GM12864 (cell line): Measurements from ENCODE around the gene TWIST2.

Source experiments
- DNase-seq: peaks from one replicate; pipeline ENCODE4 v3.0.0-alpha.2; 2011; ENCODE audit warnings: low read depth
- H3K4me3 ChIP-seq: 2 replicates; pipeline ENCODE4 v1.5.1; 2011; ENCODE audit warnings: mild to moderate bottlenecking, low read depth, low read length, control low read depth
- TF ChIP-seq, protein P1 (sequence below): IDR thresholded peaks from 2 replicates; pipeline ENCODE4 v1.5.1; 2011; ENCODE audit warnings: low read depth, mild to moderate bottlenecking, moderate library complexity, low read length, control low read depth, inconsistent platforms; ENCODE audit errors: missing control alignments

TWIST2 gene

DNA sequence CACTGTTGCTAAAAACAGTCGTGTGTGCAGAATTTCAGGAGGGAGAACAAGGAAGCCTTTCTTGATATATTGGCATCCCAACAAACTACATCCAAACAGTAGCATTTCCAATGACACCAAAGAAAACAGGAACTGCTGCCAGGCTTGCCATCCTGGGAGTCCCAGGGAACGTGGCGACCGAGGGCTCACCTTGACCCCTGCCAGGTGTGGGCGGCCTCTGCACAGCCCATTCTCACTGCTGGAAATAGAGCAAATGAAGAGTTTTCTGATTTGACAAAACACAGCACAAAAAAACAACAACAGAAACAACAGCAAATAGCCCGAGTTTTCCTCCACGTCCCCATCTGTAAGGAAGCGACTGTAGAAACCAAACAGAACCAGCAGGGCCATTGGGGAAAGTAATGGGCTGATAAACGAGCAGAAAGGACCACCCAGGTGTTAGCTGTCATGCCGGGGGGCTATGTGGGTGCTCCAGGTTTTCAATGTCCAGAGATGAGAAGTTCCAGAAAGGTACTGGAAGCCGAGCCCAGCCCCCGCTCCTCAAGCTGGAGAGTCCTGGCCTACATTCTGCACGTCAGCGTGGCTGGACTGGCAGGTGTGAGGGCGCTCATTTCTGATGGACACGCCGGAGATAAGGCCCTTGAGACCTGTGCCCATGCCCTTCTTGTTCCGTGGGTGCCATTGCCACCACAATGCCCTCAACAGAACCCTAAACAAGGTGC lies 80.8 kb downstream of the TWIST2 start:
- no peak for DNase-seq
- no peak overlapping the region for H3K4me3 ChIP-seq
- TF ChIP-seq, protein P1, sequence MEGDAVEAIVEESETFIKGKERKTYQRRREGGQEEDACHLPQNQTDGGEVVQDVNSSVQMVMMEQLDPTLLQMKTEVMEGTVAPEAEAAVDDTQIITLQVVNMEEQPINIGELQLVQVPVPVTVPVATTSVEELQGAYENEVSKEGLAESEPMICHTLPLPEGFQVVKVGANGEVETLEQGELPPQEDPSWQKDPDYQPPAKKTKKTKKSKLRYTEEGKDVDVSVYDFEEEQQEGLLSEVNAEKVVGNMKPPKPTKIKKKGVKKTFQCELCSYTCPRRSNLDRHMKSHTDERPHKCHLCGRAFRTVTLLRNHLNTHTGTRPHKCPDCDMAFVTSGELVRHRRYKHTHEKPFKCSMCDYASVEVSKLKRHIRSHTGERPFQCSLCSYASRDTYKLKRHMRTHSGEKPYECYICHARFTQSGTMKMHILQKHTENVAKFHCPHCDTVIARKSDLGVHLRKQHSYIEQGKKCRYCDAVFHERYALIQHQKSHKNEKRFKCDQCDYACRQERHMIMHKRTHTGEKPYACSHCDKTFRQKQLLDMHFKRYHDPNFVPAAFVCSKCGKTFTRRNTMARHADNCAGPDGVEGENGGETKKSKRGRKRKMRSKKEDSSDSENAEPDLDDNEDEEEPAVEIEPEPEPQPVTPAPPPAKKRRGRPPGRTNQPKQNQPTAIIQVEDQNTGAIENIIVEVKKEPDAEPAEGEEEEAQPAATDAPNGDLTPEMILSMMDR: no peak

DNA sequence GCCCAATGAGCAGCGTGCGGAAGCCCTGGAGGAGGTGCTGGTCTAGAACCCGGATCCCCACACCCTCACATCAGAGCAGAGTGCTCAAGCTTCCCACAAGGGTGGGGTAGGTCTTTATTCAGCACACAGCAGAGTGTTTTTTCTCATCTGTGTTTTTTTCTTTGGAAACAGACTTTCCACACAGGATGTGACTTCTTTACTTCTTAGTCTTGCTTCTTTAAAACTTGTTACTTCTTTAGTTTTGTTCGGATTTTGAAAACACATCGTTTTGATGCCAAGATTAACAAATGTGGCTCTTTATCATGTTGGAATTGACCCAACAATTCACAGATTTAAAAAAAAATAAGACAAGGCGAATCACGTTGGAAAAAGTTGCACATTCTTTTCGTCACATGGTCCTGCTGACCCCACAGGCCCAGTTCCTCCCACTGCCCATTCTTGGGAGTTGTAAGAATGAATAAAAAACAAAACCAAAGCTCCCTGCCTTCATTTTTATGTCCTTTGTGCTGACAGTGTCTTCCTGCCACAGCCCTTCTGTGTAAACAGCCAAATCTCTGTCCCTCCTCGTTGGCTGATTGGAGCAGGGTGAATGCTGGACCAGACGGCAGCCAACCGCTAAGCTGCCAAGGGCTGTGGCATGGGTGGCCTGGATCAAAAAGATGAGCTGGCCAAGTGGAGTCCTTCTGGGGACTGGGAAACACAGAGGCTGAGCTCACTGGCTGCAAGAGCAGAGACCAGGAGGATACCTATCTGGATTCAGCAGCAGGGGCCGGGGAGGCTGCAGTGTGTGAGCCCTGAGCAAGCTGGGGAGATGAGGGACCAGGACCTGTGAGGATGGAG lies 81.6 kb downstream of the TWIST2 start:
- no peak for DNase-seq
- H3K4me3 ChIP-seq: no peak overlapping the region
- TF ChIP-seq, protein P1: no peak

DNA sequence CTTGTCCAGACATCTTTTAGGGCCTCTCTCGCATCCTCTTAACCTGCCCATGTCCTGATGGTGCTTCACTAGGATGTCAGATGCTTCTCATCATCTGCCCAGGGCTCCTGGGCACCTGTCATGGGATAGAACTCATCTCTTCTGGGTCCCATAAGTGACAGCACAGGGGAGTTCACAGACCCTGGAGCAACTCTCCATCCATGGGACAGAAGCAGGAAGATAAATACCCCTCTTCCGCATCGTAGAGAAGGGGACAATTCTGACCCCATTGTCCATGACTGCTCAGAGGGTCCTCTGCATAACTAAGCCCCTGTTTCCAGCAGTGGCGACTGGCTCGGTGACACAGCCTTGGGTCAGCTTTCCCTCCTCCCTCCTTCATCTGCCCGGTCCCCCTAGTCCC lies 82.3 kb downstream of the TWIST2 start:
- no peak overlapping the region for H3K4me3 ChIP-seq
- no peak for DNase-seq
- TF ChIP-seq, protein P1: no peak

DNA sequence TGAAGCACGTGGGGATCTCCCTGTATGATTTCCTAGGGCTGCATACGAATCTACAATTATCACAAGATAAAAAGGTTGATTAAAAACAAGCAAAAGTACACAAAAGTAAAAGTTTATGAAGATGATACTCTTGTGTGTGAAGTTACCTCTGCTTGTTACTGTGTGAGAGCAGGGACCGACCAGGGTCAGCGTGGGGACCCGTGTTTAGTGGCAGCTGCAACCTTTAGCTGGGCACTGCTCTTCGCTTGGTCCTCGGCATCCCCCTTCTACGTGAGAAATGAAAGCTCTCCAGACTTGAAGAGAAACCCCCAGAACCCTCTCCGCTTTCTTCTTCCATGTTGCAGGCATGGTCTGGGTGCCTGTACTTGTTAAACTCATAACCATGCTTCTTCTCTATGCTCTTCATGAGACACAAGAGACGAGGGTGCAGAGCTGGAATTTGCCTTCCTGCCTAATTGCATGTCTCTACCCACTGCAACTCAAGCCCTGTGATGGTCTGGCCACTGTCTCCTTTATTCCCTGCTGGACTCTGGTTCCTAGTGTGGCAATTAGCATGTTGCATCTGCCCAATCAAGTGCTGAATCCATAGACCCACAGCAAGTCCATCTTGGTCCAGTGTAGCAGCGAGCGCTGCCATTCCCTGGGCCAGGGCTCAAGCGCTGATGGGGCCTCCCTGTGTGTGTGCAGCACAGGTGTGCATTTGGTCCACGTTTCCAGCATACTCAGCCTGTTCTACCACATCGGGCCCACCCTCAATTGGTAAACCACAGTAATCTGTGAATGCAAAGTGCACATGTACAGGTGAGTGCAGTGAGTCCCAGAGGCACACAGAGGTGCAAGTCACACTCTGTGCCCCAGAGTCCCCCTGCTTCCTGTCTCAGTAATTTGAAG lies 88.5 kb downstream of the TWIST2 start:
- H3K4me3 ChIP-seq: no peak overlapping the region
- TF ChIP-seq, protein P1: no peak

DNA sequence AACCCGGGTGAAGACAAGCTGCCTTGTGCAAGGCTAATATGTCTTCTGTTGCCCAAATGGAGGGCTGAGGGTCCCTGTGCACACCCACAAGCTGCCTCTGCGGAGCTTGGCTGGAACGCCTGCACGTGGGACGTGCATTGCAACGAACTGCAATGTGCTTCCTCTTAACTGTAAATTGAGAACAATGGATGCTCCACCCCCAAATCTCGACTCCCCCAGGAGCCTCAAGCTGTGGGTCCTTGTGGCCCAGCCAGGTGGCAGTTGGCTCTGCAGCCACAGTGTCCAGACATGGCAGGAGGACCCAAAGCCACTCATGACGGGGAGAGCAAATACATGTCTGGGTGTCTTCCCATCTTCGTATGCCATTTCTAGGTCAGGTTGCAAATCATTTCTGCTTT lies 90.1 kb downstream of the TWIST2 start:
- DNase-seq: no peak
- no peak overlapping the region for H3K4me3 ChIP-seq
- TF ChIP-seq, protein P1: no peak

More for the DNA sequence above, 88.5 kb downstream of the TWIST2 start:
- DNase-seq: no peak

DNA sequence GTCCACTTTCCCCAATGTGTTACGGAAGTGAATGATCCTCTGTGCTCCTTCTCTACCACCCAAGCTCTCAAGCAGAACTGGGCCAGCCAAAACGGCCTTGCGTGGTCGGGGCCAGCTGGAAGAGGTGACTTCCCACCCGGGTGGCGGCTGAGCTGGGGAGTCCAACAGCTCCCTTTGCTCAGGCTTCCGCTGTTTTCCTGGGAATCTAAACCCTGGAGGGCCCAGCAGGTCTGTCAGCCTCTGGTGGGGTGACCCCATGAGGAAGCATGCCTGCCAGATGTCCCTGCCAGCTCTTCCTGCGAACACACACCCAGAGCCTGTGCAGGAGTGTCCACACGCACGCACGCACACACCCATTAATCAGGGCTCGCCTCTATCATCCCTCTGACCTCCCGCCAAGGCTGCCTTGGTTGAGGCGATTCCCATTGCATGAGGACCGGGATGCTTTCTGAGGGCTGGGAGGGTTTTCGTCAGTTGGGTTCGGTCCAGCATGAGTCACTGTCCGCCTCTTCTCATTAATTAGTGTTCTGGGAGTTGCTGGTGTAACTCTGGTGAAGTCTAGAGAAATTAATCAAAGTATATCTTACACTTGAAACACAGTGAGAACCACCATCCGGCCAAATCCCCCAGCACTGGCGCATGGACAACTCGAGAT lies 90.6 kb downstream of the TWIST2 start:
- H3K4me3 ChIP-seq: no peak overlapping the region
- TF ChIP-seq, protein P1: no peak
- DNase-seq: no peak
